Neuronal stem cell (in vitro differentiated cells): Measurements from ENCODE around the gene C9orf40.

Experiments
- DNase-seq: peaks from one replicate; pipeline ENCODE4 v3.0.0-alpha.2; 2013; ENCODE audit warnings: low spot score
- H2AFZ ChIP-seq: one replicate; pipeline ENCODE4 v1.6.1; 2013; ENCODE audit warnings: mild to moderate bottlenecking, low read length, inconsistent platforms
- H2AK5ac ChIP-seq: 2 replicates; pipeline ENCODE4 v1.6.1; 2013; ENCODE audit warnings: low read depth, mild to moderate bottlenecking, inconsistent platforms, low read length, moderate library complexity, mixed read lengths
- H2BK120ac ChIP-seq: 2 replicates; pipeline ENCODE4 v1.6.1; 2013; ENCODE audit warnings: low read depth, mild to moderate bottlenecking, inconsistent platforms, low read length, moderate library complexity, mixed read lengths
- H2BK12ac ChIP-seq: one replicate; pipeline ENCODE4 v1.6.1; 2013; ENCODE audit warnings: low read length, inconsistent platforms
- H2BK15ac ChIP-seq: 2 replicates; pipeline ENCODE4 v1.6.1; 2013; ENCODE audit warnings: mild to moderate bottlenecking, low read length, inconsistent platforms, mixed read lengths
- H2BK5ac ChIP-seq: one replicate; pipeline ENCODE4 v1.6.1; 2013; ENCODE audit warnings: inconsistent platforms, mild to moderate bottlenecking, low read length, moderate library complexity
- H3K14ac ChIP-seq: one replicate; pipeline ENCODE4 v1.6.1; 2013; ENCODE audit warnings: low read length, inconsistent platforms
- H3K18ac ChIP-seq: 2 replicates; pipeline ENCODE4 v1.6.1; 2013; ENCODE audit warnings: low read length, inconsistent platforms
- H3K23ac ChIP-seq: 2 replicates; pipeline ENCODE4 v1.6.1; 2013; ENCODE audit warnings: low read depth, mild to moderate bottlenecking, mixed read lengths, low read length, inconsistent platforms; ENCODE audit not compliant: poor library complexity
- H3K27ac ChIP-seq: replicated peaks from 3 replicates; pipeline ENCODE4 v1.5.1; 2013; ENCODE audit warnings: low read length, inconsistent platforms
- H3K27me3 ChIP-seq, 3 experiments: 2 replicates each; pipeline ENCODE4 v1.6.1; 2013; ENCODE audit warnings: low read length in 3 of 3, mild to moderate bottlenecking in 2 of 3, inconsistent platforms in 1 of 3, low read depth in 1 of 3, mixed read lengths in 1 of 3, moderate library complexity in 1 of 3; ENCODE audit not compliant: control insufficient read depth in 3 of 3, insufficient read depth in 3 of 3
- H3K36me3 ChIP-seq, 2 donors: replicated peaks in 1 of 2; 2 replicates each; pipeline ENCODE4 v1.6.1; 2013; ENCODE audit warnings: low read length in 2 of 2; ENCODE audit not compliant: control insufficient read depth in 2 of 2, insufficient read depth in 2 of 2
- H3K4ac ChIP-seq: 2 replicates; pipeline ENCODE4 v1.6.1; 2013; ENCODE audit warnings: inconsistent platforms, mild to moderate bottlenecking, low read length, moderate library complexity
- H3K4me1 ChIP-seq, 2 donors: 1 replicate in 1 of 2; 2 replicates in 1 of 2; pipeline ENCODE4 v1.6.1; 2013; ENCODE audit warnings: low read length in 2 of 2, low read depth in 1 of 2; ENCODE audit not compliant: control insufficient read depth in 2 of 2, insufficient read depth in 1 of 2
- H3K4me2 ChIP-seq: one replicate; pipeline ENCODE4 v1.6.1; 2013; ENCODE audit warnings: mild to moderate bottlenecking, low read length, inconsistent platforms; ENCODE audit not compliant: insufficient read depth, poor library complexity, severe bottlenecking
- H3K4me3 ChIP-seq, 2 donors: 2 replicates each; pipeline ENCODE4 v1.5.1; 2013; ENCODE audit warnings: low read length in 2 of 2, mild to moderate bottlenecking in 2 of 2, inconsistent platforms in 1 of 2, moderate library complexity in 1 of 2
- H3K79me1 ChIP-seq: one replicate; pipeline ENCODE4 v1.6.1; 2013; ENCODE audit warnings: low read depth, mild to moderate bottlenecking, inconsistent platforms, low read length, moderate library complexity
- H3K9ac ChIP-seq: one replicate; pipeline ENCODE4 v1.6.1; 2013; ENCODE audit warnings: mild to moderate bottlenecking, low read depth, low read length, inconsistent platforms; ENCODE audit not compliant: poor library complexity
- H3K9me3 ChIP-seq, 2 donors: replicated peaks in 1 of 2; 2 replicates each; pipeline versions ENCODE3 to v1.6.1; 2013; ENCODE audit warnings: low read length in 2 of 2, mild to moderate bottlenecking in 2 of 2, inconsistent platforms in 1 of 2, low read depth in 1 of 2, mixed read lengths in 1 of 2, moderate library complexity in 1 of 2; ENCODE audit not compliant: control insufficient read depth in 2 of 2, insufficient read depth in 1 of 2
- H4K8ac ChIP-seq: one replicate; pipeline ENCODE4 v1.6.1; 2013; ENCODE audit warnings: low read depth, mild to moderate bottlenecking, inconsistent platforms, low read length, moderate library complexity
- H4K91ac ChIP-seq: one replicate; pipeline ENCODE4 v1.6.1; 2013; ENCODE audit warnings: low read length, low read depth, mild to moderate bottlenecking, inconsistent platforms; ENCODE audit not compliant: poor library complexity
- WGBS, 2 donors: extraction: QIAGEN DNeasy Blood & Tissue Kit; methylation state at CpG; one replicate each; pipeline ENCODE4 v1.1.7; 2013; ENCODE audit warnings: missing lambda C conversion rate in 2 of 2, mixed read lengths in 1 of 2; ENCODE audit not compliant: insufficient read length in 2 of 2, insufficient replicate concordance in 1 of 2; ENCODE audit errors: extremely low coverage in 2 of 2; 5-methylcytosine and 5-hydroxymethylcytosine counted together

C9orf40 gene

GRCh38 chr9:74975538-74975937, 22.8 kb upstream of the C9orf40 start:
- Histone ChIP-seq H3K4me2 (no peak overlapping the region), H3K4me1 (peaks cover 0 to 5% of the 10 kb centered on the region in 2 donors), H3K9ac (no peak overlapping the region), H4K8ac (no peak overlapping the region), H3K27me3 (no peaks in the 10 kb centered on the region), H2BK12ac (no peak overlapping the region), H2AFZ (no peak overlapping the region), H3K14ac (no peak overlapping the region), H2BK120ac (no peak overlapping the region), H4K91ac (no peak overlapping the region), H3K23ac (no peak overlapping the region), H3K27ac (no peak overlapping the region), H3K4ac (no peak overlapping the region), H2BK15ac (no peak overlapping the region), H3K18ac (no peak overlapping the region), H2AK5ac (no peak overlapping the region), H2BK5ac (no peak overlapping the region), H3K36me3 (peaks cover 0 to 3% of the 10 kb centered on the region in 2 donors), H3K9me3 (peaks cover 0 to 5% of the 10 kb centered on the region in 2 donors), H3K4me3 (no peak overlapping the region), H3K79me1 (no peaks in the 10 kb centered on the region)
- DNase-seq, result no peak
- WGBS, 2 donors, result no CpG with 5 or more reads among the region's 5 CpGs

- no peak for DNase-seq
- no peak overlapping the region for H2AK5ac ChIP-seq
- no peak overlapping the region for H3K18ac ChIP-seq
- H3K14ac ChIP-seq, result no peak overlapping the region
- H2BK5ac ChIP-seq, result no peak overlapping the region
- no peak overlapping the region for H3K27ac ChIP-seq
- H3K79me1 ChIP-seq, result no peaks in the 10 kb centered on the region
- H3K36me3 ChIP-seq, result peaks cover 0 to 3% of the 10 kb centered on the region in 2 donors
- no peak overlapping the region for H3K4ac ChIP-seq
- H3K4me3 ChIP-seq, result no peak overlapping the region
- H3K4me2 ChIP-seq, result no peak overlapping the region
- no peak overlapping the region for H2BK120ac ChIP-seq
- no peak overlapping the region for H2AFZ ChIP-seq
- no peak overlapping the region for H4K91ac ChIP-seq
- H3K4me1 ChIP-seq, result peaks cover 0 to 5% of the 10 kb centered on the region in 2 donors
- no peak overlapping the region for H3K23ac ChIP-seq
- H3K9ac ChIP-seq, result no peak overlapping the region
- no peak overlapping the region for H2BK12ac ChIP-seq
- peaks cover 0 to 5% of the 10 kb centered on the region in 2 donors for H3K9me3 ChIP-seq
- WGBS, 2 donors, result no CpG with 5 or more reads among the region's 1 CpG
- H2BK15ac ChIP-seq, result no peak overlapping the region
- no peak overlapping the region for H4K8ac ChIP-seq
- H3K27me3 ChIP-seq, result no peaks in the 10 kb centered on the region
These were observed 21.8 kb upstream of the C9orf40 start for GRCh38 chr9:74974558-74974957.

- Histone ChIP-seq H3K4me1 (peaks cover 0 to 5% of the 10 kb centered on the region in 2 donors), H3K79me1 (no peaks in the 10 kb centered on the region), H3K14ac (no peak overlapping the region), H4K91ac (no peak overlapping the region), H2AK5ac (no peak overlapping the region), H3K4ac (no peak overlapping the region), H3K23ac (no peak overlapping the region), H2BK5ac (no peak overlapping the region), H4K8ac (no peak overlapping the region), H2BK15ac (no peak overlapping the region), H2BK12ac (no peak overlapping the region), H3K9me3 (peaks cover 0 to 5% of the 10 kb centered on the region in 2 donors), H2AFZ (no peak overlapping the region), H3K4me3 (no peak overlapping the region), H3K18ac (no peak overlapping the region), H3K36me3 (no peaks in the 10 kb centered on the region), H3K9ac (no peak overlapping the region), H2BK120ac (no peak overlapping the region), H3K4me2 (peak overlapping the region; percentile 23), H3K27ac (peak overlapping the region; percentile 18), H3K27me3 (no peaks in the 10 kb centered on the region)
- no peak for DNase-seq
These were observed 21.0 kb upstream of the C9orf40 start for GRCh38 chr9:74973714-74974113.

GRCh38 chr9:74963056-74963455, 10.3 kb upstream of the C9orf40 start:
- no peak overlapping the region for H3K4ac ChIP-seq
- H4K91ac ChIP-seq, result no peak overlapping the region
- DNase-seq, result no peak
- H2BK12ac ChIP-seq, result no peak overlapping the region
- no peak overlapping the region for H3K4me2 ChIP-seq
- no peak overlapping the region for H3K14ac ChIP-seq
- H2BK5ac ChIP-seq, result no peak overlapping the region
- H3K9ac ChIP-seq, result no peak overlapping the region
- H4K8ac ChIP-seq, result no peak overlapping the region
- H3K27ac ChIP-seq, result no peak overlapping the region
- no peak overlapping the region for H2AK5ac ChIP-seq
- no peaks in the 10 kb centered on the region for H3K27me3 ChIP-seq
- H3K4me3 ChIP-seq, result no peak overlapping the region
- no peak overlapping the region for H3K18ac ChIP-seq
- no peak overlapping the region for H3K23ac ChIP-seq
- H2BK15ac ChIP-seq, result no peak overlapping the region
- no CpG with 5 or more reads among the region's 2 CpGs for WGBS, 2 donors
- H2BK120ac ChIP-seq, result no peak overlapping the region
- H3K9me3 ChIP-seq, result peaks cover 10 to 22% of the 10 kb centered on the region in 2 donors
- H2AFZ ChIP-seq, result no peak overlapping the region
- no peaks in the 10 kb centered on the region for H3K4me1 ChIP-seq
- peaks cover 0 to 1% of the 10 kb centered on the region in 2 donors for H3K36me3 ChIP-seq
- peaks cover 4% of the 10 kb centered on the region for H3K79me1 ChIP-seq
